Measurements from ENCODE around the gene TANC1.

Gene TANC1

DNA sequence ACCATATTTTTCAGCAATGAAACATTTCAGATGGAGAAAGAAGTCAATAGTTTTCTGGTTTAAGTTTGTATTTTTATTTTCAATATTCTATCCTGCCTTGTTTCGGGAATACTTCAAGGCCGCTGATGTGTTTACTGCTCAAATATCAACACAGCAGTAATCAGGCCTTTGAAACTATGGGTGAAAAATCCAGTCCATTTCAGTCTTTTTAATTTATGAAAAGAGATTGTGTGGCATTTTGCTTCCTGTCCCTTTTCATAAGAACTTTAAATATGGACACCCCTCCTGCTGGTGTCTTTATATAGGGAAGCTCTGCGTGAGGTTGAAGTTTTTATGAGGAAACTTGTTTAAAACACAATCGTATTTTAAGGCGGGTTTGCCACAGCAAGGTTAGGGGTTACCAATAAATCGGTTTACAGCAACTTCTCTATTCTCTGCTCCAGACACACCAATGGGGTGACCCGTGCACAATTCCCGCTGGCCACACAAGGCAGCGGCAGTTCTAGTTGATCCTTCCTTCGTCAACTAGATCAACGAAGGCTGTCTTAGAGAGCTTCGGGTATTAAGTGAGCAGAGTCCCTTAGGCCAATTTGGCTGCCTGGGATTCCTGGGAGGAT, 1.2 kb upstream of the TANC1 start:
- H3K4me3 ChIP-seq (ENCODE audit: low read length), result peak overlapping the region; percentile 65
- TF ChIP-seq, protein P1, sequence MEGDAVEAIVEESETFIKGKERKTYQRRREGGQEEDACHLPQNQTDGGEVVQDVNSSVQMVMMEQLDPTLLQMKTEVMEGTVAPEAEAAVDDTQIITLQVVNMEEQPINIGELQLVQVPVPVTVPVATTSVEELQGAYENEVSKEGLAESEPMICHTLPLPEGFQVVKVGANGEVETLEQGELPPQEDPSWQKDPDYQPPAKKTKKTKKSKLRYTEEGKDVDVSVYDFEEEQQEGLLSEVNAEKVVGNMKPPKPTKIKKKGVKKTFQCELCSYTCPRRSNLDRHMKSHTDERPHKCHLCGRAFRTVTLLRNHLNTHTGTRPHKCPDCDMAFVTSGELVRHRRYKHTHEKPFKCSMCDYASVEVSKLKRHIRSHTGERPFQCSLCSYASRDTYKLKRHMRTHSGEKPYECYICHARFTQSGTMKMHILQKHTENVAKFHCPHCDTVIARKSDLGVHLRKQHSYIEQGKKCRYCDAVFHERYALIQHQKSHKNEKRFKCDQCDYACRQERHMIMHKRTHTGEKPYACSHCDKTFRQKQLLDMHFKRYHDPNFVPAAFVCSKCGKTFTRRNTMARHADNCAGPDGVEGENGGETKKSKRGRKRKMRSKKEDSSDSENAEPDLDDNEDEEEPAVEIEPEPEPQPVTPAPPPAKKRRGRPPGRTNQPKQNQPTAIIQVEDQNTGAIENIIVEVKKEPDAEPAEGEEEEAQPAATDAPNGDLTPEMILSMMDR (conservative IDR thresholded peaks at IDR 0.05; ENCODE audit: low read depth, low read length), result no peak
- DNase-seq (ENCODE audit: low read depth), result no peak

DNA sequence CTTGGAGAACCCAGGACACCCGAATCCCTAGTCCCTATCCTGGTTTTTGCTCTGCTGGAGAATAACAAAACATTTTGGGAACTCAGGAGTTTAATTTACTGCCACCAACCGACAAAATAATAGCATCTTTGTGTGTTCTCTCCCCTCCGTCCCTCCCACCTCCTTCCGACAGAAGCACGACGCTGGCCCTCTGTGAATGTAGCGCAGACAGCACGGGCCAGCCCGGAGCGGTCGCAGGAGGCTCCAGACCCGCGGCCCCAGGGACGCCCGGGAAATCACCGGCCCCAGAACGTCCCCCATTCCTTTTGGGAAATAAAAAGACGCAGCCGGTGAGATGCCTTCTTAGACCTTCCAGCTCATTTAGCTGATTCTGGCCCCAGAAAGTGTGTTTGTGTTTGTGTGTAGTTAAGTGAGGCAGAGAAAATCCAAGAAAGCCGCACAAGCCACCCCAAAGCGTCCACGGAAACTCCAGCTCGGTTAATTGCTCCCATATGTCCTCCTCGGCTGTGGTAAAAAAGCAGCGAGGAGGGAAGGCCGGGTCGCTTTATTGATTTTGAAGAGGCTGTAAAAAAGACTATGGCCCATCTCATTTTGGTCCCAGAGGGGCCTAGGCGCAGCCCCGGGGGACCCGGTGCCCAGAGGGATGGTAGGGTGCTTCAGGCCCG, 577 bp upstream of the TANC1 start:
- DNase-seq (ENCODE audit: low read depth), result no peak
- TF ChIP-seq, protein P1 (conservative IDR thresholded peaks at IDR 0.05; ENCODE audit: low read depth, low read length), result no peak
- H3K4me3 ChIP-seq (ENCODE audit: low read length), result peak overlapping the region; percentile 65

DNA sequence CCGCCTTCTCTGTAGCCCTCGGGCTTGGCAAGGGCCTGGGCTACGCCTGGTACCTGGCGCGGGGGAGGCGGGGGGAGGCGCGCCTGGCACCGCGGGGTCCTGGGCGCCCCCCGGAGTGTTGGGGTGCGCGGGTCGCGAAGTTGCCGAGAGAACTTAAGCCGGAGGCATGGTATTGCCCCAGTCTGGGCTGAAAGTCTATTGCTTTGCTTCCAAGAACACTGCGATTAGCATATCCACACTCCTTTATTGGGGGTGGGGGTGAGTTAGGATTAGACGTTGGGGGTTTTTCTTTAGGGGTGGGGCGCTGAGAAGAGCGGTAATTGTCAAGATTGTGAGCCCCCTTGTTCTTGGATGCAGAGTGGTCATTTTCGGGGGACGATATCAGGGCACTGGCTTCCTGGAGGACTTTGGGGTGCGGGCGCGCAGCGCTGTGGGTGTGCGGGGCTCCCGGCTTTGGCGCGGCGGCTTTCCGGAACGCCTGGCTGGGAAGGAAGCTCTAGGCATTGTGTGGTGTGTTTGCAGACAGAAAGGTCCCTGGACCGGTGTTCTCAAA, 798 bp downstream of the TANC1 start:
- TF ChIP-seq, protein P1 (conservative IDR thresholded peaks at IDR 0.05; ENCODE audit: low read depth, low read length), result no peak
- no peak for DNase-seq (ENCODE audit: low read depth)
- H3K4me3 ChIP-seq (ENCODE audit: low read length), result peak overlapping the region; percentile 94

DNA sequence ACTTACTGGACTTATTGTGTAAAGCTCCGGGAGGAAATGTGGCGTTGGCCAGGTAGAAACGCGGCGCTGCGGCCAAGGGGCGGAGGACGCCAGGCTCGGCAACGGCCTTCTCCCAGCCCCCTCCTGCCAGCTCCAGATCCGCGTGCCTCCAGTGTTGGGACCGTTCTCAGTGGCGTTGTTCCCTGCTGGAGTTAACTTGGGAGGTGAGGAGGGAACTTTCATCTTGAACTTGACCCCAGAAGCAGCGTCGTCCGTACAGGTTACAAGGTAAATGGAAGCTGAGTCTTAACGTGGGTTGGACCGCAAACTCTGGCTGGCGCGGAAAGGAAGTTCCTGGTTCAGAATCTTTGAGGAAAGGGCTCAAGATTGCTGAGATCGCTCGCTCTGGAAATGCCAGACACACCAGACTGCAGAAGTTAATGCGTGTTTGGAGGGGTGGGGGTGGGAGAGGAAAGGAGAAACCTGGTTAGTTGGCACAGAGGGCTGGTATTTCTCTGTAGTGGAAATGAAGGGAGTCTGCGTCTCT, 1.3 kb downstream of the TANC1 start:
- TF ChIP-seq, protein P1 (conservative IDR thresholded peaks at IDR 0.05; ENCODE audit: low read depth, low read length), result no peak
- no peak for DNase-seq (ENCODE audit: low read depth)
- peak overlapping the region; percentile 94 for H3K4me3 ChIP-seq (ENCODE audit: low read length)

DNA sequence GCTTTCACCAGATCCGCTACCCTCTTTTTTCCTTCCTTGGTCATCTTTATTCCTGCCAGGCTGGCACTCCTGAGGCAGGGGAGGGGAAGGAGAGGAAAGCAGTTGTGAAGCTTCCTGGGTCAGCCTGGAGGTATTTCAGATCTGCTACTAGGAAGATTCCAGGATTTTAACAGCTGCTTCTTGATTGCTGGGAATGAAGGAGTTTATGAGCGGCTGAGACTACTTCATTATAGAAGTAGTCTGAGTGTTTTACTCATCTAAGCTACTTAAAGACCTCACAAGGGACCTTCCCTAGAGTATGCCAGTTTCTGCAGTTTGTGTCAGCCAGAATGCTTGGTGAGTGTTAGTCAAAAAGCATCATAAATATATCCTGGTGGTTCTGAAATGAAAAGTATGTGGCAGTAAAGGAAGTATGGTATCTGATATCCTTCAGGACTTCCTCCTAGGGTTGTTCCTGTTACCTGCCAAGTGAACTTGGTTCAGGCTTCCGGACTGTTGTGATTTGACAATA, 1.9 kb downstream of the TANC1 start:
- DNase-seq (ENCODE audit: low read depth), result no peak
- TF ChIP-seq, protein P1 (conservative IDR thresholded peaks at IDR 0.05; ENCODE audit: low read depth, low read length), result no peak
- peak overlapping the region; percentile 94 for H3K4me3 ChIP-seq (ENCODE audit: low read length)

DNA sequence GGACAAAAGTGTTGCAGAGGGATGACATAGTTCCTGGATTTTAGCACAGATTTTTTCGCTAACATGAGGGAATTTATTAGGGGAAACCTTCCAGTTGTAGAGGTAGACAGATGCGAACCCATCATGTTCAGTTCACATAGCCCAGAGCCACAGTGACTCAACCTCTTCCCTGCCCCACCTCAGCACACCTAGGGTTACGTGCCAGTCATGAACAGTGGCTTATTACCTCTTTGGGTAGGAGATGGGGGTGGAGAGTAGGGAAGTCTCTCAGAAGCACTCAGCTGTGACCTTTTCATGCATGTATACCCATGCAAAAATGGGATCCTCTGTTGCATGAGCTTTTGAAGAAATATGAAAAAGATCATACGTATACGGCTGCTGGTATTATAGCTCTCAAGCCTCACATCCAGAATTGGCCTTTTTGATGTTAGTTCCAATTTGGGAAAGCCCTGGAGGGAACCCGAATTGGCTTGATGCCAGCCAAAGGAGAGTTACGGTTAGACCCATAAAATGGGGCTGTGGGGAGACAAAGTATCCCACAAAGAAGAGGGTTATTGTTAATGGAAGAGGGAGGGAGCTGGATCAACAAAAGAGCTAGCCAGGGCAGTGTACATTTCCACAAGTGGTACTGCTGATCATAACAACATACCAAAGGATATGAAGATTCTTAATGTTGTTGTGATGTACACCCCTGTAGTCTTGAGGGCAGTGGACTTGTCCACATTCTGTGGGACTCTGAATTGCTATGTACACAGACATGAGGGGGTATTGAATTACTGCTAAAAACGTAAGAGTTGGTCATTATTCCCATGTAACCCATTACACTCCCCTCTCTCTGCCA, 4.9 kb downstream of the TANC1 start:
- TF ChIP-seq, protein P1 (conservative IDR thresholded peaks at IDR 0.05; ENCODE audit: low read depth, low read length), result no peak
- no peak overlapping the region for H3K4me3 ChIP-seq (ENCODE audit: low read length)
- DNase-seq (ENCODE audit: low read depth), result no peak

Data from retinal pigment epithelial cell (primary cell).